Ramos (cell line): ENCODE measurements around the gene FGD5.

Experiments
- in situ Hi-C: fragments of 300-500 bp; cut with MboI; formaldehyde crosslinking; loops from one replicate; pipeline ENCODE4 v1.14.3; 2022; ENCODE audit warnings: low sequenced_read_pairs; ENCODE audit not compliant: unreplicated experiment

FGD5 gene

DNA sequence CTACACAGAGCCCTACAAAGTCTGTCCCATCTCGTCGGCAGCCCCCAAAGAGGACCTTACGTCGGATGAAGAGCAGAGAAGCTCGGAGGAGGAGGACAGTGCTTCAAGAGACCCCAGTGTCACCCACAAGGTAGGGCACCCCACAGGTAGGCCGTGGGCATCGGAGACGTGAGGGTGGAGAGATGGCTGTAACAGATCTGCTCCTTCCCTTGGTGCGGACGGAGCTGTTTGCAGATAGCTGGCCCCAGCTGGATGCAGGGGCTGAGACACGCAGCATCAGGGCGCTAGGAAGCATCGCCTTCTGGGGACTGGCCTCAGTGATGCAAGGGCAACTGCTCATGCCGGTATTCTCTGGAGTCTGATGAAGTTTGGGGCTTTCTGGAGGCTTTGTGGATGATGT is 45.4 kb downstream of the FGD5 start:
- in situ Hi-C loops, result no loop called here

DNA sequence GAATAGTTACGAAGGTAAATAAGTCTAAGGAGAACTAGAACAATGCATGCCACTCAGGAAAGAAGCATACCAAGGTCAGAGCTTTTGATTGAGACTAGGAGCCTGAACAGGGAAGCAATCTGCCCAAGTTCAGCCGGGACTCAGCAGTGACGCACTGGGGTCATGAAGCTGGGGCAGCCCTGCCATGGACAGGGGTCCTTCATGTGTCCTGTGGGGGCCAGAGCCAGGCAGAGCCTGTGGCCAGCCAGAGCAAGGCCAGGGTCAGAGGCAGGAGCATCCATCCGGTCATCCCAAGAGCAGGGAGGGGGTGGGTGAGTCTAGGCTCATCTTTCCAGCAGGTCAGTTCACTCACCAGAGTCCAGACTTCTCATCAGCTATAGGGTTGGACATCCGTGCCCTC is 47.9 kb downstream of the FGD5 start:
- in situ Hi-C loops, result no loop called here

GRCh38 chr3:14867936-14868570 is 49.3 kb downstream of the FGD5 start:
- in situ Hi-C loops, result no loop called here

GRCh38 chr3:14869917-14870782 is 51.4 kb downstream of the FGD5 start:
- in situ Hi-C loops, result no loop called here

GRCh38 chr3:14870783-14871060 is 52.0 kb downstream of the FGD5 start:
- in situ Hi-C loops, result no loop called here

DNA sequence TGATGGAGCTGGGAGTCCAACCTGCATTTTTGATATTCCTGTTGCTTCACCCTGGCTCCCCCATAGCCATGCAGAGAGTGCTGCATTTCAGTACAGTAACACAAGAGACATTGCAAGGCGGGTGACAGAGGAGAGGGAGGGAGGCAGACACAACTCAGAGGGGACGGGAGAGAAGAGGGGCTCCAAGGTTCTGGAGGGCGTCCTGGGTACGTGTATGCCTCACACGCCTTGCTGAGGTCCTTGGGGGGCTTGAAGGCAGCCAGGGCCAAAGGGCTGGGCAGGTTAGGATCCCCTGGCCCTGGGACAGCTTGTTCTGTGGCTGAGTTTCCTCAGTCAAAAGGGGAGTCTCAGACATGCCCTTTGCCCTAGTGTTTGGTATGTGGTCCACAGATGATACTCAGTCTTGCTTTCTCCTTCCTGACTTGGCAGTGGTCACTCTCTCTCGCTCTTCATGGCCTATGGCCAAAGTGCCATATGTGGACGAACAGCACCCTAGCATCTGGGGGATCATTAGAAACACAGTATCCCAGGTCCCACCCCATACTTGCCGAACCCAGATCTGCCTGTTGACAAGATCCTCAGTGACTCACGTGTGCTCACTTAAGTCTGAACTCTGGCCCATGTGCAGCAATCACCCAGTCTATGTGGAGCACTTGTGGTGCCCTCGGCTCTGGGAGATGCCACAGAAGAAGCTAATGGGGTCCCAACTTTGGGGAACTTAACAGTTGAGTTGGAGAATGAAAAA is 52.9 kb downstream of the FGD5 start:
- in situ Hi-C loops, result no loop called here

DNA sequence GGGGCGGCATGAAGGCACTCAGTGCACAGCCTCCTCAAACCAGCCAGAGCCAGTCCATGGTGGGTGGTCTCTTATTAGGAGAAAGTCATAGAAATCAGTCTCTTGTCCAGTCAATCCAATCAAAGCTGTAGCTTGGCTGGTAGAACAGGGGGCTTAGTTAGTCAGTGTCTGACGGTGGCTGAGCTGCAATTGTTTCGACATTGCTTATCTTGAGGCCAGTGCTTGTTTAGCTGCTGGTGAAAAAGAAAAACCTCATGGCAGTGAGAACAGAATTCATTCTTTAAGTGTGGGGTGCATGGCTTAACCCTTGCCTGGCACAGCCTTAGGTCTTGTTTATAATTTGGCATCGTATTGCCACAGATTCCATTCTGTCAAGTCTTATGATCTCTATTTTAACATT is 53.9 kb downstream of the FGD5 start:
- in situ Hi-C loops, result no loop called here

- in situ Hi-C loops, result no loop called here
Measured at GRCh38 chr3:14874784-14875183, 56.0 kb downstream of the FGD5 start.

DNA sequence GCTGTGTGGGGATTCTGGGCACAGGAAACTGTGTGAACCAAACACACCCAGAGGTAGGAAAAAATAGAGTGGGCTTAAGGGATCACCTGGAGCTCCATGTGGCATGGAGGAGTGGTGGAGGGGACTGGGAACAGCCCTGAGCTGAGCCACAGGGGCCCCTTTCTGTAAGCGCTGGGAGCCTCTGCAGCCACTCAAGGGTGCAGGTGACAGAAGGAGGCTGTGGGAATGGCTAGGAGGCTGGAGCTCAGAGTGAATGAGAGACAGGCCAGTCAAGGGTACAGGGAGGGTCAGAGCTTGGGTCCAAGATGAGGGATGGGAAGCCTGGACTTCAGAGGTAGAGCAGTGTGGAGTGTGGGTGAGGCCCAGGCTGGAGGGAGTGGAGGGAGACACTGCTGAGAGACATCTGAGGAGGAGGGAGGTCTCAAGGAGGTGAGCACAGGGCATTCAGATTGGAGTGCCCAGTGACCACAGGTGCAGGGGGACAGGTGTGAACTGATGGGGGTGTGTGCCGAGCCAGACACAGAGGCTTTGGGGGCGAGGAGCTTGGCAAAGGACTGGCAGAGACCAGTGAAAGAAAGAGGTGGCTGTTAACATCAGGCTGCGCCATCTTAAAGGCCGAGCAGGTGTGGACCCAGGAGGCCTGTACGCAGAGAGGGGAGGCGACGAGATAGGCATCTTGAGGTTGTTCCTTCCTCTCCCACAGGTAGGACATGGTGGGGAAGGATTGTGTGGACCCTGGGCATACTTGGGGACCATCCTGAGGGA is 56.8 kb downstream of the FGD5 start:
- in situ Hi-C loops, result no loop called here

DNA sequence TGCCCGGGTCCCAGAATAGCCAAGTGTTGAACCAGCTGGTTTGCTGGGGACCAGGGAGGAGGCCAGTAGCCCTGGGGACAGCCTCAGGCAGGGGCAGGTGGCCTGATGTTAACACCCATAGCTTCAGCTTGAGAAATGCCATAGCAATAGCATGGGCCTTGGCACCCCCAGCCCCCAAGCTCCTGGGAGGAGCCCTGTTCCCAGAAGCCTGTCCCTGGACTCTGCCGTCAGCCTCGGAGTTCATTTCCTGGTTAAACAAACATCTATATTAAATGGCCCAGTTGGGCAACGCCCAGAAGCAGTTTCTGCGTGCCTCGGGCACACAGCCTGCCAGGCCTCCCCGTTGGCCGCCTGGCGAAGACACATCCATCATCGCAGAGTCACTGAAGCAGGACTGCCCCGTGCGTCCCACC is 58.2 kb downstream of the FGD5 start:
- in situ Hi-C loops, result no loop called here

- in situ Hi-C loops, result no loop called here
Measured at GRCh38 chr3:14877469-14877868, 58.7 kb downstream of the FGD5 start.

- in situ Hi-C loops, result no loop called here
Measured at GRCh38 chr3:14879211-14879874, 60.6 kb downstream of the FGD5 start.

- in situ Hi-C loops, result no loop called here
Measured at GRCh38 chr3:14880447-14881106, 61.8 kb downstream of the FGD5 start.

- in situ Hi-C loops, result no loop called here
Measured at GRCh38 chr3:14883226-14883625, 64.5 kb downstream of the FGD5 start.

- in situ Hi-C loops, result no loop called here
Measured at GRCh38 chr3:14884665-14885064, 65.9 kb downstream of the FGD5 start.

DNA sequence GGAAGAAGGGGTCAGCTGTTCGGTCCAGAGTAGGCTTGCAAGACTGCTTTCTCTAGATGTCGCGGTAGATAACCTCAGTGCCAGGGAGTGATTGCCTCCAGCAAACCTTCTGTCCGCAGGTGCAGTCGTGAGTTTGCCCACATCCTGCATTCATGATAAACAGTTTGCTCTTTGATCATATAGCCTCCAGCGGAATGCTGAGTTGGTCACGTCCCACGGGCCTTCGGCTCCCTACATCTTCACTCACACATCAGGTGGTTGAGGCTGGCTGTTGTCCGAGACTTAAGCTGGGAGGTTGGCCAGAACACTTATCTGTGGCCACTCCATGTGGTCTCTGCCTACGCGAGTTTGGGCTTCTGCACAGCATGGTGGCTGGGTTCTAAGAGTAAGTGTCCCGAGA is 66.5 kb downstream of the FGD5 start:
- in situ Hi-C loops, result no loop called here

DNA sequence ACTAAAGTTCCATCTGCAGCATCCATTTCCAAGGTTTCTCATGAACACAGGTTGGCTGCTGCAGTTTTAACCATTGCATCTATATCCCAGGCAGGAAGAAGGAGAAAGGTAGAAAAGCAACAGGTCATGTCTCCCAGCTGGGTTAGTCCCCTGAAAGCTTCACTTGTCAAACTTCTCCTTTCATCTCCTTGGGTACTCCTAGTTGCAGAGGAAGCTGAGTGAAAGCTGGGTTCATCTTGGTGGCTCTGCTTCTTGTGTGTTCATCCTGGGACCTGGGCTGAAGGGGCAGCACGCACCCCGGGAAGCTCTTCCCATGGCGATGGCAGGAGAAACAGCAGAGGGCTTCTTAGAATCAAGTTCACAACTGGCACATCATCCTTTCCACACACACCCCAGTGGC is 67.3 kb downstream of the FGD5 start:
- in situ Hi-C loops, result no loop called here

- in situ Hi-C loops, result no loop called here
Measured at GRCh38 chr3:14889205-14889604, 70.4 kb downstream of the FGD5 start.

GRCh38 chr3:14889943-14890342 is 71.2 kb downstream of the FGD5 start:
- in situ Hi-C loops, result no loop called here

GRCh38 chr3:14890476-14890875 is 71.7 kb downstream of the FGD5 start:
- in situ Hi-C loops, result no loop called here
